Panc1 (cell line): ENCODE data around the gene MKRN2OS.

Experiments
- CTCF ChIP-seq: fragments of 450-650 bp; IDR thresholded peaks from 2 replicates; pipeline ENCODE4 v1.5.1; 2017; ENCODE audit warnings: mild to moderate bottlenecking
- POLR2AphosphoS5 ChIP-seq: IDR thresholded peaks from 2 replicates; pipeline ENCODE4 v1.6.1; 2012; ENCODE audit warnings: mild to moderate bottlenecking, low read depth, low read length, moderate library complexity
- SIN3A ChIP-seq: IDR thresholded peaks from 2 replicates; pipeline ENCODE4 v1.6.1; 2012; ENCODE audit warnings: low read depth, mild to moderate bottlenecking, low read length, moderate library complexity, borderline replicate concordance; ENCODE audit not compliant: insufficient read depth
- TCF7L2 ChIP-seq: IDR thresholded peaks from 2 replicates; pipeline ENCODE4 v1.6.1; 2011; ENCODE audit warnings: mild to moderate bottlenecking, low read depth, low read length, inconsistent platforms
- TF ChIP-seq, protein P1 (sequence below), 2 experiments: IDR thresholded peaks; 2 replicates each; pipeline ENCODE4 v1.6.1; 2011 to 2012; ENCODE audit warnings: low read depth in 2 of 2, control low read depth in 1 of 2, low read length in 1 of 2, mild to moderate bottlenecking in 1 of 2, moderate library complexity in 1 of 2; ENCODE audit not compliant: insufficient read depth in 1 of 2

GRCh38 chr3:12568747-12569146 is 23.4 kb upstream of the MKRN2OS start:
- TF ChIP-seq CTCF: no peak
- TF ChIP-seq, protein P1, sequence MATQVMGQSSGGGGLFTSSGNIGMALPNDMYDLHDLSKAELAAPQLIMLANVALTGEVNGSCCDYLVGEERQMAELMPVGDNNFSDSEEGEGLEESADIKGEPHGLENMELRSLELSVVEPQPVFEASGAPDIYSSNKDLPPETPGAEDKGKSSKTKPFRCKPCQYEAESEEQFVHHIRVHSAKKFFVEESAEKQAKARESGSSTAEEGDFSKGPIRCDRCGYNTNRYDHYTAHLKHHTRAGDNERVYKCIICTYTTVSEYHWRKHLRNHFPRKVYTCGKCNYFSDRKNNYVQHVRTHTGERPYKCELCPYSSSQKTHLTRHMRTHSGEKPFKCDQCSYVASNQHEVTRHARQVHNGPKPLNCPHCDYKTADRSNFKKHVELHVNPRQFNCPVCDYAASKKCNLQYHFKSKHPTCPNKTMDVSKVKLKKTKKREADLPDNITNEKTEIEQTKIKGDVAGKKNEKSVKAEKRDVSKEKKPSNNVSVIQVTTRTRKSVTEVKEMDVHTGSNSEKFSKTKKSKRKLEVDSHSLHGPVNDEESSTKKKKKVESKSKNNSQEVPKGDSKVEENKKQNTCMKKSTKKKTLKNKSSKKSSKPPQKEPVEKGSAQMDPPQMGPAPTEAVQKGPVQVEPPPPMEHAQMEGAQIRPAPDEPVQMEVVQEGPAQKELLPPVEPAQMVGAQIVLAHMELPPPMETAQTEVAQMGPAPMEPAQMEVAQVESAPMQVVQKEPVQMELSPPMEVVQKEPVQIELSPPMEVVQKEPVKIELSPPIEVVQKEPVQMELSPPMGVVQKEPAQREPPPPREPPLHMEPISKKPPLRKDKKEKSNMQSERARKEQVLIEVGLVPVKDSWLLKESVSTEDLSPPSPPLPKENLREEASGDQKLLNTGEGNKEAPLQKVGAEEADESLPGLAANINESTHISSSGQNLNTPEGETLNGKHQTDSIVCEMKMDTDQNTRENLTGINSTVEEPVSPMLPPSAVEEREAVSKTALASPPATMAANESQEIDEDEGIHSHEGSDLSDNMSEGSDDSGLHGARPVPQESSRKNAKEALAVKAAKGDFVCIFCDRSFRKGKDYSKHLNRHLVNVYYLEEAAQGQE (IDR thresholded peaks at IDR 0.05; ENCODE audit: insufficient read depth in 1 of 2, low read depth in 2 of 2, low read length in 1 of 2): no peak
- TF ChIP-seq SIN3A: no peak
- TF ChIP-seq POLR2AphosphoS5: no peak
- TF ChIP-seq TCF7L2: no peak
